Heart left ventricle (tissue), 13 donors: ENCODE data around the gene ZMYM2.

Source experiments
- POLR2A ChIP-seq, 2 donors: fragments of 450-650 bp; IDR thresholded peaks; one replicate each; pipeline ENCODE4 v1.6.1; 2017; ENCODE audit warnings: antibody characterized with exemption in 2 of 2, mild to moderate bottlenecking in 2 of 2, moderate library complexity in 2 of 2
- TF ChIP-seq, protein P1 (sequence below), 12 donors: fragments of 200-600 bp; sonication (generic) in 4 of 12; IDR thresholded peaks; one replicate each; pipeline versions ENCODE4 v1.5.0 to v1.8.0; 2018 to 2022; ENCODE audit warnings: antibody characterized with exemption in 12 of 12, mild to moderate bottlenecking in 5 of 12
- donor health status: ischemic (EF 13 %, LVEDD 7.1; RV severe dilation, severe dysfunction).
- donor health status: DM: no; HTN: yes; CAD: no.
- donor health status: DM: no; HTN: no; CAD: no.
- donor health status: ischemic (EF 25% LVEDD 6.9; RV normal size, moderate dysfunction).
- donor health status: ischemic (EF 25% LVEDD 5.7; RV mildly dilated, moderate dysfunction).
- donor health status: ischemic (EF 35%, LVEDD 5.7; RV mildly dilated, moderate dysfunction).
- donor health status: nonischemic (EF 11% LVEDD 7.7; RV severe dilation, severe dysfunction).
- donor health status: DM: yes; HTN: yes; CAD: no.
- donor health status: PGD.
- donor health status: ischemic (EF 29% LVEDD 5.4; RV normal size, mild dysfunction).
- donor health status: nonischemic (EF 23%, LVEDD 6.1; RV moderate dilation, normal function).

DNA sequence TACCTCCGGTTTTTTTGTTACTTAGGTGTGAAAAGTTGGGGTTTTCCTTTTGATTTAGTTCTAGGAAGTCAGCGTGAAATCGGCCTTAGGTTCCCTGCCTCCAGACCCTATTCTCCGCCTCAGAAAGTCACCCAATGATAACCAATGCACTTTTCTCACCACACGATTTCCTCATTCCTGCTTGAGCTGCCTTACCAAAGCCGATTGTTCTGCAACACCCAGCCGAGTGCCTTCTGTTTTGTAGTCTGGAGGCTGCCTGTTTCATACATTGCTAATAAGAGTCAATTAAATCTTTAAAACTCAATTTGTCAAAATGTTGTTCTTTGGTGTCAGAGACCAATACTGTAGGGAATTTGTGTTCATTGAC lies 162.6 kb downstream of the ZMYM2 start:
- TF ChIP-seq, protein P1, sequence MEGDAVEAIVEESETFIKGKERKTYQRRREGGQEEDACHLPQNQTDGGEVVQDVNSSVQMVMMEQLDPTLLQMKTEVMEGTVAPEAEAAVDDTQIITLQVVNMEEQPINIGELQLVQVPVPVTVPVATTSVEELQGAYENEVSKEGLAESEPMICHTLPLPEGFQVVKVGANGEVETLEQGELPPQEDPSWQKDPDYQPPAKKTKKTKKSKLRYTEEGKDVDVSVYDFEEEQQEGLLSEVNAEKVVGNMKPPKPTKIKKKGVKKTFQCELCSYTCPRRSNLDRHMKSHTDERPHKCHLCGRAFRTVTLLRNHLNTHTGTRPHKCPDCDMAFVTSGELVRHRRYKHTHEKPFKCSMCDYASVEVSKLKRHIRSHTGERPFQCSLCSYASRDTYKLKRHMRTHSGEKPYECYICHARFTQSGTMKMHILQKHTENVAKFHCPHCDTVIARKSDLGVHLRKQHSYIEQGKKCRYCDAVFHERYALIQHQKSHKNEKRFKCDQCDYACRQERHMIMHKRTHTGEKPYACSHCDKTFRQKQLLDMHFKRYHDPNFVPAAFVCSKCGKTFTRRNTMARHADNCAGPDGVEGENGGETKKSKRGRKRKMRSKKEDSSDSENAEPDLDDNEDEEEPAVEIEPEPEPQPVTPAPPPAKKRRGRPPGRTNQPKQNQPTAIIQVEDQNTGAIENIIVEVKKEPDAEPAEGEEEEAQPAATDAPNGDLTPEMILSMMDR (IDR thresholded peaks at IDR 0.05) = no peak
- no peak for TF ChIP-seq POLR2A (IDR thresholded peaks at IDR 0.05)
